Stimulated activated CD8-positive, alpha-beta memory T cell treated with anti-CD3 and anti-CD28 coated beads, Interleukin-2, amount 100 ng/mL, for 48 hours (primary cell): ENCODE data around the gene AGPAT1.
"Not testable (repeated sequence)": the region's sequence is repeated elsewhere in the genome, so short reads cannot be mapped to it uniquely, and the experiment has no call there.

Source experiments
- DNase-seq, 2 donors: peaks; one replicate each; pipeline ENCODE4 v3.0.0-alpha.2; 2020; ENCODE audit warnings: low read depth in 2 of 2

The AGPAT1 gene

GRCh38 chr6:32198866-32199265, 23.0 kb upstream of the AGPAT1 start:
- no peak for DNase-seq

- DNase-seq: no peak
Observed at GRCh38 chr6:32198345-32198696, 22.4 kb upstream of the AGPAT1 start.

DNA sequence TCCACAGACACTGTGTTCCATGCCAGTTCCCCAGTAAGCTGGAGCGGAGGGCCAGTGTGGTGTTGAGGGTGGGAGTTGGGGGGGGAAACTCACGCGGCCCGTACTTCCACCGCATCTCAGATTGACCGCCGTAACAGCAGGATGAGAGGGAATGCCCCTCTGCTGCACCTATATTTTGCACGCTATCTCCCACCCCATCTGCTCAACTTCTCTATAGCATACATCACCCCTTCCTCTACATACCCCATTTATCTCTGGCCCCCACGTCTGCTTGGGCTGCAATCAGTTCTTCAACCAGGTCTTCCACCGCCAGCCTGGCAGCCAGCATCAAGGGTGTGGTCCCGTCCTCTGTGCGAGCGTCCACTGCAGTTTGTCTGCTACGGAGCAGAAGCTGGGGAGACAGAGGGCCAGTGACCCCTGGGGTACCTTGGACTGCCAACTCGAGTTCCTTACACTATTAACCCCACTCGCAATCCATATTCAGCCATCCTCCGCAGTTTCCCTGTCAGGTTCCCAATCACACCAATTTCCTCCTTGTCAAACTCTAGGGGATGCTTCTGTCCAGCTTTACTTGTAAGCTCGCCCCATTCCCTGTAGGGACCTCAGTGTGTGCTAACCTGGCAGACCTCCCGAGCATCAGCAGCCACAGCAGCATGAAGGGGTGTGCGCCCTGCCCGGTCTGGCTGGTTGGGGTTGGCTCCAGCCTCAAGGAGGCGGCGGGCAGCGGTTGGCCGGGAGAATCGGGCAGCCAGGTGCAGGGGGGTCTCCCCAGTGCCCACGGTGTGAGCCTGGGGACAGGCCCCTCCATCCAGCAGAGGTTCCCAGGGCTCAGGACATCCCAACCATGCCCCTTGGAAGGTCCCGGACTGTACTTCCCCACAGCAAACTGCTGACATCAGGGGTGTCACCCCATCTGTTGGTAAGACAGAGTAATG, 21.1 kb upstream of the AGPAT1 start:
- no peak for DNase-seq

GRCh38 chr6:32195902-32196681, 20.2 kb upstream of the AGPAT1 start:
- DNase-seq: peak; percentile 65 to 70

DNA sequence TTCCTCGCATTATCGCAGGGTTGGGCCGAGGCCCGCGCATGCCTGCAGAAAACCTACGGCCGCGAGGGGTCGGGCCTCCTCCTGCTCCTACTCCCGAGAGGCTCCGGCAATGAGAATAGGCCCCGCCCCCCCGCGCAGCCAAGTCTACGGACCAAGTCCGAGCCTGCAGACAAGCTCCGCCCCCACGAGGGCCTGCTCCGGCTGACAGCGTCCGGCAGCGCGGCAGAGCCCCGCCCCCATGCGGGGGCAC, 19.7 kb upstream of the AGPAT1 start:
- DNase-seq: peak; percentile 100

DNA sequence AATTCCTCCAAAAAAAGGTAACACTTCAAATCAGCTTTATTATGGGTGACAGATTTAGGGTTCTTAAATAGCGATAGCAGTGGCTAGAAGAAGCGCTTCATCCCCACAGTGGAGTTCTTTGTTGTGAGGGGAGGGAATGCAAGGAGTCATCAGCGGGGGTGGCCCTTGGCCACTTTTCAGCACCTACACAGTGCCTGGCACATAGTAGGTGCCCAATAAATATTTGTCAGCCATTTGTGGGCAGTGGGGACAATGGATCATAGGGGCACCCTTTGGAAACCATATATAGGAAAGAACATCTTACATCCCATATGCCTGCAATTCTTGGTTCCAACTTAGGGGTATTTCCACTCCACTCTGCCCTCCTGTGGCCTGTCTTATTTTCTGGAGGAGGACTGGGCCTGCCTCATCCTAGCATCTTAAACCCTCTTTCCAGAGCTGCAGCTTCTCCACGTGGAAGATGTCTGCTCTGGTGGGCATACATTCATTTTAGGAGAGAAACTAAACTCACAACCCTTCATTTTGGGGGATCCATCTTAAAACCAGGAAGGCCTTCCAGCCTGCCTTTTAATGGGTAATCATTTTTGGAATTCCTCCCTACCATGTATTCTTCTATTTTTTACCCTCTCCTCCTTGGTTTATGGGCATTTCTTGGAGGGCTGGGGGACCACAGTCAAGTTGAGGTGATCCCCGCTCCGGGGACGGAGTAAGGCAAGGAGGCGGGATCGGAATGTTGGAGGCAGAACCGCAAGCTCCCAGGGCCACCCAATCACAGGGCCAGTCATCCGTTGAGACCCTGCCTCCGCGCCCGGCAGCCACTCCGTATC, 19.2 kb upstream of the AGPAT1 start:
- no peak for DNase-seq

GRCh38 chr6:32194388-32194787, 18.5 kb upstream of the AGPAT1 start:
- no peak for DNase-seq

DNA sequence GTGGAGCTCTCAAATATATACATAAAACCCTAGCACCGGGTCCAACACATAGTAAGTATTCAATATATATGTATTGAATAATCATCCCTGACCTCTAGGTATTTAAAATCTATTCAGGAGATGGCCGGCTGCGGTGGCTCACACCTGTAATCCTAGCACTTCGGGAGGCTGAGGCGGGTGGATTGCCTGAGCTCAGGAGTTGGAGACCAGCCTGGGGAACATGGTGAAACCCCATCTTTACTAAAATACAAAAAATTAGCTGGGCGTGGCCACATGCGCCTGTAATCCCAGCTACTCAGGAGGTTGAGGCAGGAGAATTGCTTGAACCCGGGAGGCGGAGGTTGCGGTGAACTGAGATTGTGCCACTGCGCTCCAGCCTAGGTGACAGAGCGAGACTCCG, 17.2 kb upstream of the AGPAT1 start:
- not testable (repeated sequence) for DNase-seq

DNA sequence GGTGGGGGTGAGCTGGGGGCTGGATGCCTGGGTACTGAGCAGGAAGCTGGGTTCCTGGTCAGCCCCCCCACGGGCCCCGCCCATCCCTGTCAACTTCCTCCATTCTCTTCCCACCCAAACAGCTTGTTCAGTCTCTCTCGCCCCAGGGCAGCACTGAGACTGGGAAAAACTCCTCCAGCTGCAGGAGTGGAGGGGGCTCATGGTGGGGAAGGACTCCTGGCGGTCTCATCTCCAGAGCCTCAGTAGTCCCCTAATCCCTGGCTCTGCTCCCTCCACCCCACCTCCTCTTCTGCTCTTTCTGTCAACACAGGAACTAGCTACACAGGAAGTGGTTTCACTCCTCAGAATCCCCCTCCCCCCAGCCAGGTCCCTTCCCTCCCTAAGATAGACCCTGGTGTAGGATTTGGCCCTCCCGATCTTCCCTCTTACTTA, 16.7 kb upstream of the AGPAT1 start, which contains the start of gene GPSM3:
Gene GPSM3, minus strand, starts transcription at position 36 of the 432 bp plus-strand sequence. CDS start 130 bp downstream, outside the sequence.
- DNase-seq: no peak

GRCh38 chr6:32191696-32192607, 16.1 kb upstream of the AGPAT1 start:
- DNase-seq: no peak

- DNase-seq: no peak
Observed at GRCh38 chr6:32190911-32191677, 15.2 kb upstream of the AGPAT1 start.

GRCh38 chr6:32190054-32190851, 14.4 kb upstream of the AGPAT1 start, which contains the start of gene PBX2:
TSS of gene PBX2 (minus strand) at chr6:32190202. CDS start at chr6:32189915, 287 bp downstream.
- peak; percentile 71 to 78 for DNase-seq

GRCh38 chr6:32189742-32190053, 13.8 kb upstream of the AGPAT1 start:
- no peak for DNase-seq

- no peak for DNase-seq
Observed at GRCh38 chr6:32189069-32189741, 13.3 kb upstream of the AGPAT1 start.

DNA sequence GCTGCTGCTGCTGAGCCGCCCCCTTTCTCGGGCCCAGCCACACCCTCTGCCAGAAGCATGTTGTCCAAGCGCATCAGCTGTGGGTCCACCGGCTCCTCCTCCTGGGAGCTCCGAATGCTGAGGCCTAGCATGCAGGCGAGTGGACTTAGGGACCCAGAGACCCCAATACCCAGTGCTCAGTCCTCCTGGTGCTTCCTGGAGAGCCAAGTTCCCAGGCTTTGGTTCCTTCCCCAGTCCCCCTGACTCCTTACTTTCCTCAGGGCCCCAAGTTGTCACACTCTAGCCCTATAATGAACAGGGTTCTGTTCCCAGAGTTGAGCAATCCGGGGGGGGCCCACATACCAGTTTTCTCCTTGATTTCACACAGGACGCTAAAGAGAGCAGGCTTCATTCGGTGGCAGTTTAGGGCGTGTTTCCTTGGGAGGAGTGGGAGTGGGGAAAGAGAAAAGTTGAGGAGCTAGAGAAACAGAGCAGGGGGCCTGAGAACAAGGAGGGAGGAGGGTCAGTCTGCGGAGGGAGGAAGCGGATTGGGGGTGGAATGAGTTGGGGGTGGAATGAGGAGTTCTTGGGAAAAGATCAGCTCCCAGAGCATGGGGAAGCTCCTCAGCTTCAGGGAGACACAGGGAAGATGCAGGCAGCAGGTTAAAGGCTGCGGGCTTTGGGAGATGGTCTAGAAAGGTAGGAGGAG, 12.6 kb upstream of the AGPAT1 start:
- no peak for DNase-seq

GRCh38 chr6:32187725-32188380, 12.0 kb upstream of the AGPAT1 start:
- DNase-seq: not testable (repeated sequence)

DNA sequence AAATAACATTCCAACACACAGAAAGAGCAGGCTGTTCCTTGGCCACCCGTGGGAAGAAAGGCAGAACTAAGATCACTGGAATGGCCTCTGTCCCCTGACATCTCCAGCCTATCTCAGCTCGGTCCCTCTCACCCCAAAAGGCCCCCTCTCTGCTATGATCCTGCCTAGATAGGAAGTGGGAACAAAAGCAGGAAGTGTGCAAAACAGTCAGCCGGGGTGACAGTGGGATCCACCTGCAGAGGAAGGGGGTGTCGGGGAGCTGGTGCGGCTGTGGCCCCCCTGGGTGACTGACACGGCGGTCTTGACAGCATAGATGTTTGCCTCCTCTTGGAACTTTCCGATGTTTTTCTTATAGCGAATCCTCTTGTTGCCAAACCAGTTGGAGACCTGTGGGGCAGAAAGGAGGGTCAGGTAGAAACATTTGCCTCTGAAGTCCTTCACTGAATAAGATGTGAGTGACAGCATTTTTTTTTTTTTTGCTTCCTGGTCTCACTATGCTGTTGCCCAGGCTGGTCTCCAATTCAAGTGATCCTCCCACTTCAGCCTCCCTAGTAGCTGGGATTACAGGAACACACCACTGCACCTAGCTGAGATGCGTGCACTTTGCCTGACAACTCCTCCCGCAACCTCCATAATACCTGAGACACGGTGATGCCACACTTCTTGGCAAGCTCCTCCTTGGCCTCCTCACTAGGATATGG, 11.3 kb upstream of the AGPAT1 start:
- DNase-seq: no peak
